HCT116 (cell line): ENCODE measurements around the gene FIP1L1. TPM values are rescaled to one million over a fixed set of nuclear protein-coding genes. Genes with fewer than 3 reads are reported as not detected.

Source experiments
- ATAC-seq: fragments of 200-7000 bp; cut with Tn5 transposase; 2 replicates; pipeline ENCODE4 v1.9.1; 2020; ENCODE audit warnings: mild to moderate bottlenecking, moderate library complexity
- BruUV-seq: library from RNA; stranded (reverse); fragments of 400-500 nt; replicated peaks from 2 replicates; lab custom pipeline; 2021; lab: Mats Ljungman, UMichigan
- CTCF ChIA-PET: fragments of 300-600 bp; sonication (Branson Sonifier 250); formaldehyde crosslinking; loops from one replicate; lab custom pipeline; 2021; ENCODE audit warnings: antibody characterized with exemption; lab: Charles Lee
- POLR2A ChIA-PET: fragments of 300-600, 350-600 bp; sonication (Branson Sonifier 250); formaldehyde crosslinking; loops from one replicate; lab custom pipeline; 2021; ENCODE audit warnings: antibody characterized with exemption; lab: Charles Lee
- RAD21 ChIA-PET, 2 experiments: fragments of 300-600 bp; sonication (Branson Sonifier 250); formaldehyde crosslinking; loops; one replicate each; lab custom pipeline; 2023; ENCODE audit warnings: low total read pairs in 2 of 2; ENCODE audit not compliant: uncharacterized antibody in 2 of 2, unreplicated experiment in 2 of 2, low non-redundant PET in 1 of 2; lab: Charles Lee
- DNase-seq: peaks from one replicate; pipeline ENCODE4 v3.0.0-alpha.2; 2010; ENCODE audit warnings: low read depth, low spot score
- H2AFZ ChIP-seq: fragments of 200-600 bp; shearing (Covaris generic), sonication (generic); 2 replicates; pipeline ENCODE4 v1.6.1; 2017; ENCODE audit warnings: low read depth, mixed run types, mixed read lengths, antibody characterized with exemption, low read length; ENCODE audit not compliant: poor library complexity, severe bottlenecking
- H3K27ac ChIP-seq: 2 replicates; pipeline ENCODE4 v1.5.1; 2012; ENCODE audit warnings: low read depth, low read length
- H3K27me3 ChIP-seq: fragments of 200-600 bp; sonication (generic); 2 replicates; pipeline ENCODE4 v1.6.1; 2016; ENCODE audit warnings: mixed run types, low read length, mixed read lengths; ENCODE audit not compliant: insufficient read depth
- H3K36me3 ChIP-seq, 2 experiments: fragments of 200-500 bp in 1 of 2; fragments of 200-600 bp in 1 of 2; sonication (Bioruptor generic) in 1 of 2; sonication (generic) in 1 of 2; 2 replicates each; pipeline versions ENCODE4 v1.5.1 to v1.6.1; 2014 to 2016; ENCODE audit warnings: low read length in 2 of 2, inconsistent platforms in 1 of 2, mixed read lengths in 1 of 2, mixed run types in 1 of 2; ENCODE audit not compliant: insufficient read depth in 2 of 2, control insufficient read depth in 1 of 2
- H3K4me1 ChIP-seq, 2 experiments: fragments of 200-600 bp in 1 of 2; sonication (generic) in 1 of 2; 2 replicates each; pipeline versions ENCODE4 v1.5.1 to v1.6.1; 2012 to 2017; ENCODE audit warnings: low read length in 2 of 2, inconsistent platforms in 1 of 2, mild to moderate bottlenecking in 1 of 2, mixed read lengths in 1 of 2, mixed run types in 1 of 2, moderate library complexity in 1 of 2; ENCODE audit not compliant: insufficient read depth in 2 of 2, control insufficient read depth in 1 of 2
- H3K4me2 ChIP-seq: fragments of 200-600 bp; sonication (generic); 2 replicates; pipeline ENCODE4 v1.6.1; 2017; ENCODE audit warnings: mixed run types, low read length, mixed read lengths
- H3K4me3 ChIP-seq, 2 experiments: fragments of 200-600 bp in 1 of 2; sonication (generic) in 1 of 2; replicated peaks in 1 of 2; 2 replicates each; pipeline ENCODE4 v1.5.1; 2011 to 2016; ENCODE audit warnings: low read length in 2 of 2, control low read depth in 1 of 2, low read depth in 1 of 2, mild to moderate bottlenecking in 1 of 2, mixed read lengths in 1 of 2, mixed run types in 1 of 2
- H3K79me2 ChIP-seq: fragments of 200-600 bp; sonication (generic); 2 replicates; pipeline ENCODE4 v1.6.1; 2017; ENCODE audit warnings: mild to moderate bottlenecking, mixed run types, low read length, moderate library complexity, mixed read lengths; ENCODE audit not compliant: insufficient read depth
- H3K9ac ChIP-seq: fragments of 200-600 bp; sonication (generic); 2 replicates; pipeline ENCODE4 v1.6.1; 2016; ENCODE audit warnings: low read length, mixed read lengths
- H3K9me2 ChIP-seq: fragments of 200-600 bp; sonication (generic), shearing (Covaris generic); 2 replicates; pipeline ENCODE4 v1.6.1; 2017; ENCODE audit warnings: mixed run types, mild to moderate bottlenecking, moderate library complexity; ENCODE audit not compliant: insufficient read depth
- H3K9me3 ChIP-seq, 2 experiments: fragments of 200-500 bp in 1 of 2; fragments of 200-600 bp in 1 of 2; sonication (Bioruptor generic) in 1 of 2; sonication (generic) in 1 of 2; 2 replicates each; pipeline ENCODE4 v1.6.1; 2014 to 2017; ENCODE audit warnings: low read length in 2 of 2, mixed read lengths in 2 of 2, inconsistent platforms in 1 of 2, low read depth in 1 of 2, mild to moderate bottlenecking in 1 of 2, mixed run types in 1 of 2, moderate library complexity in 1 of 2; ENCODE audit not compliant: control insufficient read depth in 1 of 2, insufficient read depth in 1 of 2
- H4K20me1 ChIP-seq: fragments of 200-600 bp; sonication (generic), shearing (Covaris generic); 2 replicates; pipeline ENCODE4 v1.6.1; 2017; ENCODE audit warnings: mixed run types, mild to moderate bottlenecking, moderate library complexity; ENCODE audit not compliant: insufficient read depth
- CBX3 ChIP-seq: IDR thresholded peaks from 2 replicates; pipeline ENCODE4 v1.6.1; 2012; ENCODE audit warnings: low read depth
- CEBPB ChIP-seq: IDR thresholded peaks from 2 replicates; pipeline ENCODE4 v1.6.1; 2012; ENCODE audit warnings: low read depth
- EGR1 ChIP-seq: IDR thresholded peaks from 2 replicates; pipeline ENCODE4 v1.6.1; 2012; ENCODE audit warnings: low read depth
- EZH2 ChIP-seq: fragments of 200-600 bp; sonication (generic); IDR thresholded peaks from 2 replicates; pipeline ENCODE4 v1.6.1; 2017; ENCODE audit warnings: antibody characterized with exemption, mixed run types
- EZH2phosphoT487 ChIP-seq: fragments of 200-600 bp; IDR thresholded peaks from 2 replicates; pipeline ENCODE4 v1.6.1; 2018; ENCODE audit warnings: antibody characterized with exemption, borderline replicate concordance
- FOSL1 ChIP-seq: IDR thresholded peaks from 2 replicates; pipeline ENCODE4 v1.6.1; 2012; ENCODE audit warnings: low read depth
- JUND ChIP-seq: IDR thresholded peaks from 2 replicates; pipeline ENCODE4 v1.6.1; 2012
- MAX ChIP-seq: IDR thresholded peaks from 2 replicates; pipeline ENCODE4 v1.6.1; 2012
- POLR2A ChIP-seq: IDR thresholded peaks from 2 replicates; pipeline ENCODE4 v1.7.0; 2011; ENCODE audit warnings: borderline replicate concordance; ENCODE audit not compliant: insufficient read depth, insufficient read length; ENCODE audit errors: extremely low read depth
- POLR2AphosphoS5 ChIP-seq: IDR thresholded peaks from 2 replicates; pipeline ENCODE4 v1.6.1; 2011; ENCODE audit warnings: mild to moderate bottlenecking, low read depth, low read length, moderate library complexity
- RAD21 ChIP-seq: IDR thresholded peaks from 2 replicates; pipeline ENCODE4 v1.6.1; 2012; ENCODE audit warnings: low read depth, mild to moderate bottlenecking
- REST ChIP-seq: IDR thresholded peaks from 2 replicates; pipeline ENCODE4 v1.6.1; 2012; ENCODE audit warnings: low read depth
- SIN3A ChIP-seq: IDR thresholded peaks from 2 replicates; pipeline ENCODE4 v1.6.1; 2012; ENCODE audit warnings: low read depth
- SP1 ChIP-seq: IDR thresholded peaks from 2 replicates; pipeline ENCODE4 v1.6.1; 2012; ENCODE audit warnings: low read depth
- SRF ChIP-seq: IDR thresholded peaks from 2 replicates; pipeline ENCODE4 v1.6.1; 2012; ENCODE audit warnings: low read depth
- TCF7L2 ChIP-seq: IDR thresholded peaks from 2 replicates; pipeline ENCODE4 v1.7.0; 2011; ENCODE audit warnings: borderline replicate concordance, inconsistent platforms; ENCODE audit not compliant: insufficient read depth, insufficient read length; ENCODE audit errors: extremely low read depth
- YY1 ChIP-seq: IDR thresholded peaks from 2 replicates; pipeline ENCODE4 v1.6.1; 2011; ENCODE audit warnings: low read length, low read depth, moderate library complexity, mild to moderate bottlenecking; ENCODE audit not compliant: insufficient replicate concordance; ENCODE audit errors: extremely low read depth
- ZFX ChIP-seq: fragments of 450-650 bp; IDR thresholded peaks from 2 replicates; pipeline ENCODE4 v1.6.1; 2017
- intact Hi-C: fragments of 100-400 bp; cut with micrococcal nuclease; formaldehyde crosslinking; loops from 2 replicates; pipeline ENCODE4 v1.10.0; 2022
- total RNA-seq: library from RNA; stranded (reverse); gene quantifications from one replicate; pipeline ENCODE4 v1.2.1, GENCODE V29; 2021; ENCODE audit not compliant: unreplicated experiment
- TF ChIP-seq, protein P1 (sequence below): IDR thresholded peaks from 2 replicates; pipeline ENCODE4 v1.6.1; 2012
- TF ChIP-seq, protein P2 (sequence below): IDR thresholded peaks from 2 replicates; pipeline ENCODE4 v1.6.1; 2011; ENCODE audit warnings: mild to moderate bottlenecking, low read length, moderate library complexity; ENCODE audit not compliant: insufficient replicate concordance; ENCODE audit errors: extremely low read depth

Gene FIP1L1
- total RNA-seq, 1 experiment from 2014 or later, result 63.6 TPM

GRCh38 chr4:53366301-53366716 is 11.1 kb upstream of the FIP1L1 start:
- Histone ChIP-seq H3K4me2 (peak overlapping the region; percentile 94), H3K79me2 (peaks cover 39% of the 10 kb centered on the region), H3K27me3 (no peaks in the 10 kb centered on the region), H3K4me1 (peaks cover 7 to 15% of the 10 kb centered on the region in 2 experiments; a peak in 2 of 4 replicates), H3K4me3 (peak overlapping the region; percentile 80 to 96), H4K20me1 (no peaks in the 10 kb centered on the region), H3K27ac (no peak overlapping the region), H3K36me3 (no peaks in the 10 kb centered on the region), H2AFZ (peak overlapping the region; percentile 91), H3K9me2 (no peaks in the 10 kb centered on the region), H3K9ac (peak overlapping the region; percentile 70), H3K9me3 (no peaks in the 10 kb centered on the region)
- RAD21 ChIA-PET, result no interaction called here
- TSS peak; percentile 96 for BruUV-seq
- ATAC-seq (no peak), DNase-seq (no peak)
- POLR2A ChIA-PET, result interaction anchor here (0.6 kb wide), 1 partner anchor 16 kb away, joined by 3 read pairs; no protein-coding TSS in a partner anchor
- CTCF ChIA-PET, result no interaction called here
- intact Hi-C loops, result no loop called here
- no peak for TF ChIP-seq TCF7L2
- no peak for TF ChIP-seq JUND
- no peak for TF ChIP-seq SP1
- no peak for TF ChIP-seq FOSL1
- TF ChIP-seq, protein P1, sequence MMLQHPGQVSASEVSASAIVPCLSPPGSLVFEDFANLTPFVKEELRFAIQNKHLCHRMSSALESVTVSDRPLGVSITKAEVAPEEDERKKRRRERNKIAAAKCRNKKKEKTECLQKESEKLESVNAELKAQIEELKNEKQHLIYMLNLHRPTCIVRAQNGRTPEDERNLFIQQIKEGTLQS, result no peak
- TF ChIP-seq MAX, result no peak
- TF ChIP-seq SIN3A, result no peak
- TF ChIP-seq YY1, result no peak
- TF ChIP-seq EZH2phosphoT487, result no peak
- TF ChIP-seq EZH2, result no peak
- TF ChIP-seq CBX3, result no peak
- no peak for TF ChIP-seq POLR2AphosphoS5
- no peak for TF ChIP-seq EGR1
- TF ChIP-seq ZFX, result no peak
- TF ChIP-seq REST, result no peak
- no peak for TF ChIP-seq CEBPB
- no peak for TF ChIP-seq POLR2A
- no peak for TF ChIP-seq SRF
- TF ChIP-seq RAD21, result no peak
- TF ChIP-seq, protein P2, sequence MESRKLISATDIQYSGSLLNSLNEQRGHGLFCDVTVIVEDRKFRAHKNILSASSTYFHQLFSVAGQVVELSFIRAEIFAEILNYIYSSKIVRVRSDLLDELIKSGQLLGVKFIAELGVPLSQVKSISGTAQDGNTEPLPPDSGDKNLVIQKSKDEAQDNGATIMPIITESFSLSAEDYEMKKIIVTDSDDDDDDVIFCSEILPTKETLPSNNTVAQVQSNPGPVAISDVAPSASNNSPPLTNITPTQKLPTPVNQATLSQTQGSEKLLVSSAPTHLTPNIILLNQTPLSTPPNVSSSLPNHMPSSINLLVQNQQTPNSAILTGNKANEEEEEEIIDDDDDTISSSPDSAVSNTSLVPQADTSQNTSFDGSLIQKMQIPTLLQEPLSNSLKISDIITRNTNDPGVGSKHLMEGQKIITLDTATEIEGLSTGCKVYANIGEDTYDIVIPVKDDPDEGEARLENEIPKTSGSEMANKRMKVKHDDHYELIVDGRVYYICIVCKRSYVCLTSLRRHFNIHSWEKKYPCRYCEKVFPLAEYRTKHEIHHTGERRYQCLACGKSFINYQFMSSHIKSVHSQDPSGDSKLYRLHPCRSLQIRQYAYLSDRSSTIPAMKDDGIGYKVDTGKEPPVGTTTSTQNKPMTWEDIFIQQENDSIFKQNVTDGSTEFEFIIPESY, result no peak
